Neuronal stem cell (in vitro differentiated cells): ENCODE measurements around the gene SOBP.

Experiments used
- DNase-seq: peaks from one replicate; pipeline ENCODE4 v3.0.0-alpha.2; 2013; ENCODE audit warnings: low spot score
- H2AFZ ChIP-seq: one replicate; pipeline ENCODE4 v1.6.1; 2013; ENCODE audit warnings: mild to moderate bottlenecking, low read length, inconsistent platforms
- H2AK5ac ChIP-seq: 2 replicates; pipeline ENCODE4 v1.6.1; 2013; ENCODE audit warnings: low read depth, mild to moderate bottlenecking, inconsistent platforms, low read length, moderate library complexity, mixed read lengths
- H2BK120ac ChIP-seq: 2 replicates; pipeline ENCODE4 v1.6.1; 2013; ENCODE audit warnings: low read depth, mild to moderate bottlenecking, inconsistent platforms, low read length, moderate library complexity, mixed read lengths
- H2BK12ac ChIP-seq: one replicate; pipeline ENCODE4 v1.6.1; 2013; ENCODE audit warnings: low read length, inconsistent platforms
- H2BK15ac ChIP-seq: 2 replicates; pipeline ENCODE4 v1.6.1; 2013; ENCODE audit warnings: mild to moderate bottlenecking, low read length, inconsistent platforms, mixed read lengths
- H2BK5ac ChIP-seq: one replicate; pipeline ENCODE4 v1.6.1; 2013; ENCODE audit warnings: inconsistent platforms, mild to moderate bottlenecking, low read length, moderate library complexity
- H3K14ac ChIP-seq: one replicate; pipeline ENCODE4 v1.6.1; 2013; ENCODE audit warnings: low read length, inconsistent platforms
- H3K18ac ChIP-seq: 2 replicates; pipeline ENCODE4 v1.6.1; 2013; ENCODE audit warnings: low read length, inconsistent platforms
- H3K23ac ChIP-seq: 2 replicates; pipeline ENCODE4 v1.6.1; 2013; ENCODE audit warnings: low read depth, mild to moderate bottlenecking, mixed read lengths, low read length, inconsistent platforms; ENCODE audit not compliant: poor library complexity
- H3K27ac ChIP-seq: replicated peaks from 3 replicates; pipeline ENCODE4 v1.5.1; 2013; ENCODE audit warnings: low read length, inconsistent platforms
- H3K27me3 ChIP-seq, 3 experiments: 2 replicates each; pipeline ENCODE4 v1.6.1; 2013; ENCODE audit warnings: low read length in 3 of 3, mild to moderate bottlenecking in 2 of 3, inconsistent platforms in 1 of 3, low read depth in 1 of 3, mixed read lengths in 1 of 3, moderate library complexity in 1 of 3; ENCODE audit not compliant: control insufficient read depth in 3 of 3, insufficient read depth in 3 of 3
- H3K36me3 ChIP-seq, 2 donors: replicated peaks in 1 of 2; 2 replicates each; pipeline ENCODE4 v1.6.1; 2013; ENCODE audit warnings: low read length in 2 of 2; ENCODE audit not compliant: control insufficient read depth in 2 of 2, insufficient read depth in 2 of 2
- H3K4ac ChIP-seq: 2 replicates; pipeline ENCODE4 v1.6.1; 2013; ENCODE audit warnings: inconsistent platforms, mild to moderate bottlenecking, low read length, moderate library complexity
- H3K4me1 ChIP-seq, 2 donors: 1 replicate in 1 of 2; 2 replicates in 1 of 2; pipeline ENCODE4 v1.6.1; 2013; ENCODE audit warnings: low read length in 2 of 2, low read depth in 1 of 2; ENCODE audit not compliant: control insufficient read depth in 2 of 2, insufficient read depth in 1 of 2
- H3K4me2 ChIP-seq: one replicate; pipeline ENCODE4 v1.6.1; 2013; ENCODE audit warnings: mild to moderate bottlenecking, low read length, inconsistent platforms; ENCODE audit not compliant: insufficient read depth, poor library complexity, severe bottlenecking
- H3K4me3 ChIP-seq, 2 donors: 2 replicates each; pipeline ENCODE4 v1.5.1; 2013; ENCODE audit warnings: low read length in 2 of 2, mild to moderate bottlenecking in 2 of 2, inconsistent platforms in 1 of 2, moderate library complexity in 1 of 2
- H3K79me1 ChIP-seq: one replicate; pipeline ENCODE4 v1.6.1; 2013; ENCODE audit warnings: low read depth, mild to moderate bottlenecking, inconsistent platforms, low read length, moderate library complexity
- H3K9ac ChIP-seq: one replicate; pipeline ENCODE4 v1.6.1; 2013; ENCODE audit warnings: mild to moderate bottlenecking, low read depth, low read length, inconsistent platforms; ENCODE audit not compliant: poor library complexity
- H3K9me3 ChIP-seq, 2 donors: replicated peaks in 1 of 2; 2 replicates each; pipeline versions ENCODE3 to v1.6.1; 2013; ENCODE audit warnings: low read length in 2 of 2, mild to moderate bottlenecking in 2 of 2, inconsistent platforms in 1 of 2, low read depth in 1 of 2, mixed read lengths in 1 of 2, moderate library complexity in 1 of 2; ENCODE audit not compliant: control insufficient read depth in 2 of 2, insufficient read depth in 1 of 2
- H4K8ac ChIP-seq: one replicate; pipeline ENCODE4 v1.6.1; 2013; ENCODE audit warnings: low read depth, mild to moderate bottlenecking, inconsistent platforms, low read length, moderate library complexity
- H4K91ac ChIP-seq: one replicate; pipeline ENCODE4 v1.6.1; 2013; ENCODE audit warnings: low read length, low read depth, mild to moderate bottlenecking, inconsistent platforms; ENCODE audit not compliant: poor library complexity
- WGBS, 2 donors: extraction: QIAGEN DNeasy Blood & Tissue Kit; methylation state at CpG; one replicate each; pipeline ENCODE4 v1.1.7; 2013; ENCODE audit warnings: missing lambda C conversion rate in 2 of 2, mixed read lengths in 1 of 2; ENCODE audit not compliant: insufficient read length in 2 of 2, insufficient replicate concordance in 1 of 2; ENCODE audit errors: extremely low coverage in 2 of 2; 5-methylcytosine and 5-hydroxymethylcytosine counted together

SOBP gene

GRCh38 chr6:107660839-107661238, 170.9 kb downstream of the SOBP start:
- Histone ChIP-seq H3K27ac (no peak overlapping the region), H3K4me3 (no peak overlapping the region), H2BK120ac (no peak overlapping the region), H3K18ac (no peak overlapping the region), H3K9me3 (no peaks in the 10 kb centered on the region), H3K4me1 (peaks cover 2 to 13% of the 10 kb centered on the region in 2 donors), H3K36me3 (peaks cover 0 to 47% of the 10 kb centered on the region in 2 donors), H2AFZ (no peak overlapping the region), H3K23ac (no peak overlapping the region), H2AK5ac (no peak overlapping the region), H3K4me2 (no peak overlapping the region), H2BK12ac (no peak overlapping the region), H3K27me3 (no peaks in the 10 kb centered on the region), H3K14ac (no peak overlapping the region), H4K91ac (no peak overlapping the region), H3K9ac (no peak overlapping the region), H2BK5ac (no peak overlapping the region), H4K8ac (no peak overlapping the region), H3K79me1 (no peaks in the 10 kb centered on the region), H2BK15ac (no peak overlapping the region), H3K4ac (no peak overlapping the region)
- DNase-seq, result no peak
- WGBS, 2 donors, result no CpG with 5 or more reads among the region's 11 CpGs

GRCh38 chr6:107661291-107661690, 171.4 kb downstream of the SOBP start:
- Histone ChIP-seq H3K9me3 (no peaks in the 10 kb centered on the region), H3K9ac (no peak overlapping the region), H3K14ac (no peak overlapping the region), H3K4me1 (peaks cover 1 to 15% of the 10 kb centered on the region in 2 donors), H3K4ac (no peak overlapping the region), H3K23ac (no peak overlapping the region), H4K91ac (no peak overlapping the region), H3K79me1 (no peaks in the 10 kb centered on the region), H3K18ac (no peak overlapping the region), H3K27me3 (no peaks in the 10 kb centered on the region), H2AK5ac (no peak overlapping the region), H3K4me2 (no peak overlapping the region), H2BK12ac (no peak overlapping the region), H2AFZ (no peak overlapping the region), H3K4me3 (no peak overlapping the region), H2BK120ac (no peak overlapping the region), H2BK15ac (no peak overlapping the region), H2BK5ac (no peak overlapping the region), H4K8ac (no peak overlapping the region), H3K36me3 (peaks cover 0 to 47% of the 10 kb centered on the region in 2 donors), H3K27ac (no peak overlapping the region)
- DNase-seq, result no peak
- no CpG with 5 or more reads among the region's 7 CpGs for WGBS, 2 donors

- Histone ChIP-seq H3K9ac (no peak overlapping the region), H3K4me3 (no peak overlapping the region), H3K18ac (no peak overlapping the region), H4K91ac (no peak overlapping the region), H3K4me2 (no peak overlapping the region), H3K14ac (no peak overlapping the region), H4K8ac (no peak overlapping the region), H2BK5ac (no peak overlapping the region), H2BK12ac (no peak overlapping the region), H2BK15ac (no peak overlapping the region), H3K4me1 (peaks cover 6 to 22% of the 10 kb centered on the region in 2 donors), H3K27me3 (no peaks in the 10 kb centered on the region), H3K79me1 (no peaks in the 10 kb centered on the region), H2AFZ (no peak overlapping the region), H3K4ac (no peak overlapping the region), H3K36me3 (peaks cover 0 to 41% of the 10 kb centered on the region in 2 donors), H2AK5ac (no peak overlapping the region), H3K27ac (no peak overlapping the region), H3K23ac (no peak overlapping the region), H3K9me3 (no peaks in the 10 kb centered on the region), H2BK120ac (no peak overlapping the region)
- no CpG with 5 or more reads among the region's 4 CpGs for WGBS, 2 donors
- DNase-seq, result no peak
Measured at GRCh38 chr6:107662333-107662732, 172.4 kb downstream of the SOBP start.

- H4K91ac ChIP-seq, result no peak overlapping the region
- no peaks in the 10 kb centered on the region for H3K79me1 ChIP-seq
- no peak overlapping the region for H3K9ac ChIP-seq
- no peak overlapping the region for H3K4me3 ChIP-seq
- no peak for DNase-seq
- H3K4ac ChIP-seq, result no peak overlapping the region
- no peak overlapping the region for H3K27ac ChIP-seq
- no peak overlapping the region for H2AK5ac ChIP-seq
- H4K8ac ChIP-seq, result no peak overlapping the region
- peaks cover 6 to 16% of the 10 kb centered on the region in 2 donors for H3K4me1 ChIP-seq
- H3K36me3 ChIP-seq, result peaks cover 0 to 34% of the 10 kb centered on the region in 2 donors
- H3K4me2 ChIP-seq, result no peak overlapping the region
- no peaks in the 10 kb centered on the region for H3K27me3 ChIP-seq
- no peak overlapping the region for H2BK15ac ChIP-seq
- no peak overlapping the region for H3K14ac ChIP-seq
- no peak overlapping the region for H2AFZ ChIP-seq
- no peak overlapping the region for H2BK5ac ChIP-seq
- no peak overlapping the region for H3K23ac ChIP-seq
- H2BK120ac ChIP-seq, result no peak overlapping the region
- no peak overlapping the region for H2BK12ac ChIP-seq
- no peaks in the 10 kb centered on the region for H3K9me3 ChIP-seq
- no peak overlapping the region for H3K18ac ChIP-seq
- no CpG with 5 or more reads among the region's 6 CpGs for whole genome bisulfite sequencing, 2 donors
Measured at GRCh38 chr6:107663308-107663707, 173.4 kb downstream of the SOBP start.
